HepG2 (cell line): ENCODE results near the gene ITIH1. TPM values are rescaled to one million over a fixed set of nuclear protein-coding genes. Genes with fewer than 3 reads are reported as not detected.
A peak's percentile ranks its signal among the peaks of the same experiment; 100 is the strongest.

ENCODE experiments used
- ATAC-seq: fragments of 200-7000 bp; cut with Tn5 transposase; 3 replicates; pipeline ENCODE4 v1.9.1; 2020; ENCODE audit warnings: mild to moderate bottlenecking, moderate library complexity
- BruUV-seq: library from RNA; stranded (reverse); fragments of 400-500 nt; replicated peaks from 2 replicates; lab custom pipeline; 2021; lab: Mats Ljungman, UMichigan
- CTCF ChIA-PET: fragments of 300-600 bp; formaldehyde crosslinking; extraction: SDS; loops from one replicate; lab custom pipeline; 2021; ENCODE audit warnings: low total read pairs, inconsistent platforms, low intra/inter-chr PET ratio; lab: Yijun Ruan, JAX
- POLR2A ChIA-PET: fragments of 350-600 bp; sonication (Branson Sonifier 250); formaldehyde crosslinking; loops from one replicate; lab custom pipeline; 2020; ENCODE audit warnings: antibody characterized with exemption, inconsistent platforms; lab: Yijun Ruan, JAX
- DNase-seq: peaks from one replicate; pipeline ENCODE4 v3.0.0-alpha.2; 2015; ENCODE audit warnings: low spot score
- FAIRE-seq: peaks from 3 replicates; lab custom pipeline; 2011; peaks lifted over from hg19 to GRCh38; lab: Jason Lieb, UNC
- H2AFZ ChIP-seq: one replicate; pipeline ENCODE4 v1.6.1; 2011; ENCODE audit warnings: low read length, inconsistent platforms
- H3K27ac ChIP-seq: fragments of 300-600 bp; 3 replicates; pipeline ENCODE4 v1.8.0; 2011; ENCODE audit warnings: mixed run types, mild to moderate bottlenecking, mixed read lengths, low read length, inconsistent platforms; ENCODE audit not compliant: insufficient read depth; ENCODE audit errors: extremely low read length
- H3K27me3 ChIP-seq, 2 experiments: fragments of 200-600 bp in 1 of 2; 2 replicates in 1 of 2; 3 replicates in 1 of 2; pipeline versions ENCODE4 v1.6.0 to v1.8.0; 2011; ENCODE audit warnings: low read length in 2 of 2, mild to moderate bottlenecking in 2 of 2, moderate library complexity in 2 of 2, inconsistent platforms in 1 of 2; ENCODE audit not compliant: insufficient read depth in 2 of 2, control insufficient read depth in 1 of 2
- H3K36me3 ChIP-seq, 2 experiments: fragments of 200-600 bp in 1 of 2; replicated peaks in 1 of 2; 2 replicates in 1 of 2; 3 replicates in 1 of 2; pipeline versions ENCODE4 v1.5.1 to v1.8.0; 2011; ENCODE audit warnings: low read length in 2 of 2, inconsistent platforms in 1 of 2; ENCODE audit not compliant: insufficient read depth in 2 of 2, control insufficient read depth in 1 of 2
- H3K4me1 ChIP-seq: 2 replicates; pipeline ENCODE4 v1.5.1; 2012; ENCODE audit warnings: low read length, inconsistent platforms; ENCODE audit not compliant: insufficient read depth
- H3K4me2 ChIP-seq: 2 replicates; pipeline ENCODE4 v1.6.0; 2011; ENCODE audit warnings: low read depth, low read length, inconsistent platforms
- H3K4me3 ChIP-seq, 3 experiments: fragments of 200-600 bp in 1 of 3; sonication (generic), shearing (Covaris generic) in 1 of 3; replicated peaks in 1 of 3; 2 replicates each; pipeline ENCODE4 v1.5.1; 2011 to 2016; ENCODE audit warnings: low read length in 3 of 3, inconsistent platforms in 2 of 3, low read depth in 2 of 3, mild to moderate bottlenecking in 2 of 3, control low read depth in 1 of 3, mixed read lengths in 1 of 3; ENCODE audit not compliant: insufficient read depth in 1 of 3
- H3K79me2 ChIP-seq: one replicate; pipeline ENCODE4 v1.6.1; 2011; ENCODE audit warnings: low read length, inconsistent platforms; ENCODE audit not compliant: insufficient read depth
- H3K9ac ChIP-seq: 2 replicates; pipeline ENCODE4 v1.6.0; 2011; ENCODE audit warnings: mild to moderate bottlenecking, low read depth, low read length, inconsistent platforms; ENCODE audit not compliant: insufficient read depth
- H3K9me3 ChIP-seq: 2 replicates; pipeline ENCODE4 v1.5.1; 2012; ENCODE audit warnings: mild to moderate bottlenecking, low read length
- H4K20me1 ChIP-seq: 2 replicates; pipeline ENCODE4 v1.6.0; 2011; ENCODE audit warnings: inconsistent platforms, mild to moderate bottlenecking, low read length, moderate library complexity; ENCODE audit not compliant: insufficient read depth
- ASH2L ChIP-seq: fragments of 300-600, 200-600 bp; sonication (generic); IDR thresholded peaks from 2 replicates; pipeline ENCODE4 v1.7.0; 2017; ENCODE audit warnings: low read depth, mild to moderate bottlenecking, moderate library complexity, mixed read lengths, low read length; ENCODE audit not compliant: insufficient read length
- PRMT3 ChIP-seq: sonication (generic); formaldehyde crosslinking; IDR thresholded peaks from 2 replicates; pipeline ENCODE4 v1.8.1; 2022; ENCODE audit warnings: low read depth, mild to moderate bottlenecking, moderate library complexity, missing genetic modification reagents, borderline replicate concordance
- RFXANK ChIP-seq: IDR thresholded peaks from 2 replicates; pipeline ENCODE4 v1.6.1; 2016
- TEAD3 ChIP-seq: optimal IDR thresholded peaks from 2 replicates; pipeline ENCODE3; 2016; ENCODE audit warnings: borderline replicate concordance
- ZNF138 ChIP-seq: sonication (generic); formaldehyde crosslinking; IDR thresholded peaks from 2 replicates; pipeline ENCODE4 v1.5.0; 2020; ENCODE audit warnings: mild to moderate bottlenecking, low read depth, missing genetic modification reagents
- ZNF331 ChIP-seq: sonication (generic); formaldehyde crosslinking; IDR thresholded peaks from 2 replicates; pipeline ENCODE4 v1.4.0; 2020; ENCODE audit warnings: missing genetic modification reagents
- WGBS: methylation state at CpG from one replicate; pipeline ENCODE4 v1.1.6; 2017; ENCODE audit warnings: low lambda C conversion rate; 5-methylcytosine and 5-hydroxymethylcytosine counted together
- in situ Hi-C: cut with HindIII; loops from 2 replicates; pipeline ENCODE4 v1.10.0; 2017; ENCODE audit warnings: low pct_unique_long_range_greater_than_20kb; ENCODE audit not compliant: extremely low pct_ligation_motif_present
- intact Hi-C: fragments of 100-400 bp; cut with micrococcal nuclease; formaldehyde crosslinking; loops from one replicate; pipeline ENCODE4 v1.10.0; 2022; ENCODE audit not compliant: unreplicated experiment
- polyA plus RNA-seq, 8 experiments: library from polyadenylated mRNA; depleted of rRNA in 3 of 8; stranded (reverse) in 7 of 8; unstranded in 1 of 8; fragments of >200 nt; fragmentation: Illumina TruSeq in 4 of 8; extraction: Trizol in 4 of 8; gene quantifications; 2 replicates each; pipeline versions ENCODE4 v1.2.1 to v1.2.3, GENCODE V29; 2011 to 2016; ENCODE audit warnings: low read depth in 4 of 8, missing spikeins in 1 of 8, mixed read lengths in 1 of 8; ENCODE audit not compliant: insufficient read depth in 1 of 8
- total RNA-seq, 5 experiments: library from RNA; depleted of rRNA; stranded (reverse); fragments of >200 nt; fragmentation: Illumina TruSeq; extraction: Trizol; gene quantifications; 2 replicates each; pipeline ENCODE4 v1.2.3, GENCODE V29; 2016; ENCODE audit warnings: low read depth in 1 of 5
- TF ChIP-seq, protein P1 (sequence below): sonication (generic); formaldehyde crosslinking; IDR thresholded peaks from 2 replicates; pipeline ENCODE4 v1.5.0; 2020; ENCODE audit warnings: mild to moderate bottlenecking, missing genetic modification reagents, moderate library complexity
- TF ChIP-seq, protein P2 (sequence below): sonication (generic); formaldehyde crosslinking; IDR thresholded peaks from 2 replicates; pipeline ENCODE4 v1.8.1; 2023; ENCODE audit warnings: mild to moderate bottlenecking, missing genetic modification reagents

The ITIH1 gene
- total and polyA plus RNA-seq, 2 of the 13 experiments (the other 11 are each of a cell fraction or from before 2014, with no cell fraction given) = 12.3 to 19.6 TPM

DNA sequence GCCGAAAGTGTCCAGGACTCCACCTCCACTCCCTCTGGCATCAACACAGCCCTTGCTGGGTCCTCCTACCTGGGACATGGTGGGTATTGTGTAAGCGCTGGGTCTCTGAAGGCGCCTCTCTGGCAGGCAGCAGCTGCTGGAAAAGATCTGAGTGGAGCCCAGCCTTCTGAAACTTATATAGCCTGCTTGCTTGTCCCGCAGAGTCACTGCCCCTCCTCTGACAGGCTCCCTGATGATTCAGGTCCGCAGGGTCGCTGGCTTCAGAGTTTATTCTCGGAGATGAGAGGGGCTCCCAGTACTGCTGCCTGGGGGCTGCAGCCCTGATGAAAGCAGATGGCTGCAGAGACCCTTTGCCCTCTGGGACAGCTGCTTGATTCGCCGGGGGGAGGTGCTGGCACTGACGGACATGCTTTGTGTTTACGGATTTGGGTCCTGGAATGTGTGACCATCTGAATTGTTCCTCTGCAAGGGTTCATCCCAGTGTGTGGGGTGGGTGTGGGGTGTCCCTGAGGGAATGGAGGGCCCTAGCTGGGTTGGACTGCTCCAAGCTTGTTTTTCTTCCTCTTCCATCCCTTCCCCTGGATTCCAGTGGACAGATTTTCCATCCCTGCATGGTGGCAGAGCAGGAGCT, 57.6 kb downstream of the ITIH1 start, which contains the start of gene MUSTN1 (continued):
- TF ChIP-seq TEAD3 (CRISPR knock-in tag) = peak; percentile 67
- TF ChIP-seq, protein P1, sequence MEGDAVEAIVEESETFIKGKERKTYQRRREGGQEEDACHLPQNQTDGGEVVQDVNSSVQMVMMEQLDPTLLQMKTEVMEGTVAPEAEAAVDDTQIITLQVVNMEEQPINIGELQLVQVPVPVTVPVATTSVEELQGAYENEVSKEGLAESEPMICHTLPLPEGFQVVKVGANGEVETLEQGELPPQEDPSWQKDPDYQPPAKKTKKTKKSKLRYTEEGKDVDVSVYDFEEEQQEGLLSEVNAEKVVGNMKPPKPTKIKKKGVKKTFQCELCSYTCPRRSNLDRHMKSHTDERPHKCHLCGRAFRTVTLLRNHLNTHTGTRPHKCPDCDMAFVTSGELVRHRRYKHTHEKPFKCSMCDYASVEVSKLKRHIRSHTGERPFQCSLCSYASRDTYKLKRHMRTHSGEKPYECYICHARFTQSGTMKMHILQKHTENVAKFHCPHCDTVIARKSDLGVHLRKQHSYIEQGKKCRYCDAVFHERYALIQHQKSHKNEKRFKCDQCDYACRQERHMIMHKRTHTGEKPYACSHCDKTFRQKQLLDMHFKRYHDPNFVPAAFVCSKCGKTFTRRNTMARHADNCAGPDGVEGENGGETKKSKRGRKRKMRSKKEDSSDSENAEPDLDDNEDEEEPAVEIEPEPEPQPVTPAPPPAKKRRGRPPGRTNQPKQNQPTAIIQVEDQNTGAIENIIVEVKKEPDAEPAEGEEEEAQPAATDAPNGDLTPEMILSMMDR (CRISPR knock-in tag) = no peak
- TF ChIP-seq ASH2L = no peak

DNA sequence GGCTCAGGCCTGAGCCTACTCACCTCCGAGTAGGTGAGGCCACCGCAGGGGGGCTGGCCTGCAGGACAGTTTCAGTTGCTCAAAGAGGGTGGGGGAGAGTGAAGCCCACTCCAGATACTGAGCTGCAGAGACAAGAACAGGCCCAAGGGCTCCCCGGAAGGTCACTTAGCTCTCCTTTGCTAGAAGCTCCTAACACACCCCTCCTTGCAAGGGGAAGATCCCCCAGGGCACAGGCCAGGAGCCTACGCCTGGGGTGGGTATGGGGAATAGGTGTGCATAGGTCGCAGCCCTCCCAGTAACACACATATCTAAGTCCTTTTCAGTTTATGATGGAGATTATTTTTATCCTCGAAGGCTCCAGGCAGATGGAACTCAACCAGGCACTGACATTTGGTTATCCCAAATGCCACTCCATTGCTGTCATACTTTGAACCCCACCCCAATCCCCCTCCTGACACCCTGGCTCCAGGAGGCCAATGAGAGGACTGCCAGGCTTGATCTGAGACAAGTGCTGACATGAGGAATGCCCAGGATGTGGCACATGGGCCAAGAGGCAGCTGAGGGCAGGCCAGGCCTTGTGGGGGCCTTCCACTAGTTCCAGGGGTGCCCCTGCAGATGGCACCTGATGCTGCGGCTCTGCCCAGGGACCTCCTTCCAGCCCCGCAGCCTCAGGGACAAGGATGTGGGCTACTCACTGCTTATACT, 58.5 kb downstream of the ITIH1 start:
- no peaks in the 10 kb centered on the region for H3K27me3 ChIP-seq
- no peaks in the 10 kb centered on the region for H3K9me3 ChIP-seq
- WGBS = 79% methylated on average over 5 of the region's 8 CpGs
- in situ Hi-C loops = no loop called here
- BruUV-seq = no TSS peak
- H2AFZ ChIP-seq = no peak overlapping the region
- FAIRE-seq (no peak), ATAC-seq (no peak), DNase-seq (no peak)
- no peak overlapping the region for H3K4me2 ChIP-seq
- intact Hi-C loops = no loop called here
- no peaks in the 10 kb centered on the region for H3K79me2 ChIP-seq
- H4K20me1 ChIP-seq = no peaks in the 10 kb centered on the region
- H3K27ac ChIP-seq = no peak overlapping the region
- TF ChIP-seq PRMT3 (CRISPR knock-in tag) (no peak), ZNF331 (CRISPR knock-in tag) (no peak), ZNF138 (no peak), RFXANK (CRISPR knock-in tag) (no peak)
- TF ChIP-seq, protein P2, sequence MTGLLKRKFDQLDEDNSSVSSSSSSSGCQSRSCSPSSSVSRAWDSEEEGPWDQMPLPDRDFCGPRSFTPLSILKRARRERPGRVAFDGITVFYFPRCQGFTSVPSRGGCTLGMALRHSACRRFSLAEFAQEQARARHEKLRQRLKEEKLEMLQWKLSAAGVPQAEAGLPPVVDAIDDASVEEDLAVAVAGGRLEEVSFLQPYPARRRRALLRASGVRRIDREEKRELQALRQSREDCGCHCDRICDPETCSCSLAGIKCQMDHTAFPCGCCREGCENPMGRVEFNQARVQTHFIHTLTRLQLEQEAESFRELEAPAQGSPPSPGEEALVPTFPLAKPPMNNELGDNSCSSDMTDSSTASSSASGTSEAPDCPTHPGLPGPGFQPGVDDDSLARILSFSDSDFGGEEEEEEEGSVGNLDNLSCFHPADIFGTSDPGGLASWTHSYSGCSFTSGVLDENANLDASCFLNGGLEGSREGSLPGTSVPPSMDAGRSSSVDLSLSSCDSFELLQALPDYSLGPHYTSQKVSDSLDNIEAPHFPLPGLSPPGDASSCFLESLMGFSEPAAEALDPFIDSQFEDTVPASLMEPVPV (CRISPR knock-in tag) = no peak
- H3K36me3 ChIP-seq = no peaks in the 10 kb centered on the region
- POLR2A ChIA-PET = interaction anchor here (0.8 to 1.2 kb wide), 2 partner anchors 13 to 61 kb away, joined by 3 read pairs; partner anchors contain the start of gene STIMATE
- no peak overlapping the region for H3K9ac ChIP-seq
- CTCF ChIA-PET = no interaction called here
- H3K4me1 ChIP-seq = peaks cover 33% of the 10 kb centered on the region
- no peak overlapping the region for H3K4me3 ChIP-seq
